GM23338 (cell line): ENCODE measurements around the gene TTC12.

Source experiments
- EZH2 ChIP-seq: fragments of 200-600 bp; sonication (generic); IDR thresholded peaks from one replicate; pipeline ENCODE4 v1.8.0; 2017; ENCODE audit warnings: antibody characterized with exemption, mild to moderate bottlenecking, low read depth; ENCODE audit not compliant: unreplicated experiment
- POLR2AphosphoS5 ChIP-seq: IDR thresholded peaks from 2 replicates; pipeline ENCODE4 v1.6.1; 2016; ENCODE audit warnings: antibody characterized with exemption, low read depth
- STAT1 ChIP-seq: IDR thresholded peaks from one replicate; pipeline ENCODE4 v1.6.1; 2016; ENCODE audit warnings: antibody characterized with exemption; ENCODE audit not compliant: unreplicated experiment
- TF ChIP-seq, protein P1 (sequence below), 2 experiments: fragments of 200-600 bp in 1 of 2; sonication (generic) in 1 of 2; conservative IDR thresholded peaks; 2 replicates each; pipeline versions ENCODE4 v1.5.1 to v1.6.1; 2016 to 2017; ENCODE audit warnings: antibody characterized with exemption in 2 of 2, low read depth in 2 of 2, mild to moderate bottlenecking in 2 of 2, moderate library complexity in 1 of 2
- TF ChIP-seq, protein P2 (sequence below): IDR thresholded peaks from one replicate; pipeline ENCODE4 v1.6.1; 2018; ENCODE audit warnings: antibody characterized with exemption; ENCODE audit not compliant: unreplicated experiment

DNA sequence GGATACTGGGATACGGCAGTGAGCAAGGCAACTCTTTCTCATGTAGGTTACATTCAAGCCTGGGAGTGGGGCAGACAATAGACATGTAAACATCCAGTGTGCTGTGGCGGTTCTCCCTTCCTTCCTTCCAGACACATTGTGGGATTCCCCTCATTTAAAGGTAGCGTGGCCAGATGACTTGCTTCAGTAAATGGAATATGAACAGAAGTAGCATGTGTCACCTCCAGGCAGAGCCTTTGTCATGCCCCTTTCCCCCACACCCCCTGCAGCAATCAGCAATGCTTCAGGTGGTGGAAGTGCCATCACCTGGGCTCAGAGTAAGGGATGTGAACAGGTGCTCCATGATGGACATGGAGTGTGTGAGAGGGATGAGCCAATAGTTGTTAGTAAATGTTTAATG is 34.8 kb upstream of the TTC12 start:
- TF ChIP-seq, protein P1, sequence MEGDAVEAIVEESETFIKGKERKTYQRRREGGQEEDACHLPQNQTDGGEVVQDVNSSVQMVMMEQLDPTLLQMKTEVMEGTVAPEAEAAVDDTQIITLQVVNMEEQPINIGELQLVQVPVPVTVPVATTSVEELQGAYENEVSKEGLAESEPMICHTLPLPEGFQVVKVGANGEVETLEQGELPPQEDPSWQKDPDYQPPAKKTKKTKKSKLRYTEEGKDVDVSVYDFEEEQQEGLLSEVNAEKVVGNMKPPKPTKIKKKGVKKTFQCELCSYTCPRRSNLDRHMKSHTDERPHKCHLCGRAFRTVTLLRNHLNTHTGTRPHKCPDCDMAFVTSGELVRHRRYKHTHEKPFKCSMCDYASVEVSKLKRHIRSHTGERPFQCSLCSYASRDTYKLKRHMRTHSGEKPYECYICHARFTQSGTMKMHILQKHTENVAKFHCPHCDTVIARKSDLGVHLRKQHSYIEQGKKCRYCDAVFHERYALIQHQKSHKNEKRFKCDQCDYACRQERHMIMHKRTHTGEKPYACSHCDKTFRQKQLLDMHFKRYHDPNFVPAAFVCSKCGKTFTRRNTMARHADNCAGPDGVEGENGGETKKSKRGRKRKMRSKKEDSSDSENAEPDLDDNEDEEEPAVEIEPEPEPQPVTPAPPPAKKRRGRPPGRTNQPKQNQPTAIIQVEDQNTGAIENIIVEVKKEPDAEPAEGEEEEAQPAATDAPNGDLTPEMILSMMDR (conservative IDR thresholded peaks at IDR 0.05; ENCODE audit: low read depth in 2 of 2): no peak
- TF ChIP-seq EZH2 (no peak), POLR2AphosphoS5 (no peak), STAT1 (no peak)
- TF ChIP-seq, protein P2, sequence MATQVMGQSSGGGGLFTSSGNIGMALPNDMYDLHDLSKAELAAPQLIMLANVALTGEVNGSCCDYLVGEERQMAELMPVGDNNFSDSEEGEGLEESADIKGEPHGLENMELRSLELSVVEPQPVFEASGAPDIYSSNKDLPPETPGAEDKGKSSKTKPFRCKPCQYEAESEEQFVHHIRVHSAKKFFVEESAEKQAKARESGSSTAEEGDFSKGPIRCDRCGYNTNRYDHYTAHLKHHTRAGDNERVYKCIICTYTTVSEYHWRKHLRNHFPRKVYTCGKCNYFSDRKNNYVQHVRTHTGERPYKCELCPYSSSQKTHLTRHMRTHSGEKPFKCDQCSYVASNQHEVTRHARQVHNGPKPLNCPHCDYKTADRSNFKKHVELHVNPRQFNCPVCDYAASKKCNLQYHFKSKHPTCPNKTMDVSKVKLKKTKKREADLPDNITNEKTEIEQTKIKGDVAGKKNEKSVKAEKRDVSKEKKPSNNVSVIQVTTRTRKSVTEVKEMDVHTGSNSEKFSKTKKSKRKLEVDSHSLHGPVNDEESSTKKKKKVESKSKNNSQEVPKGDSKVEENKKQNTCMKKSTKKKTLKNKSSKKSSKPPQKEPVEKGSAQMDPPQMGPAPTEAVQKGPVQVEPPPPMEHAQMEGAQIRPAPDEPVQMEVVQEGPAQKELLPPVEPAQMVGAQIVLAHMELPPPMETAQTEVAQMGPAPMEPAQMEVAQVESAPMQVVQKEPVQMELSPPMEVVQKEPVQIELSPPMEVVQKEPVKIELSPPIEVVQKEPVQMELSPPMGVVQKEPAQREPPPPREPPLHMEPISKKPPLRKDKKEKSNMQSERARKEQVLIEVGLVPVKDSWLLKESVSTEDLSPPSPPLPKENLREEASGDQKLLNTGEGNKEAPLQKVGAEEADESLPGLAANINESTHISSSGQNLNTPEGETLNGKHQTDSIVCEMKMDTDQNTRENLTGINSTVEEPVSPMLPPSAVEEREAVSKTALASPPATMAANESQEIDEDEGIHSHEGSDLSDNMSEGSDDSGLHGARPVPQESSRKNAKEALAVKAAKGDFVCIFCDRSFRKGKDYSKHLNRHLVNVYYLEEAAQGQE: no peak
